Smooth muscle cell (in vitro differentiated cells): ENCODE data around the gene LGALS3BP. TPM values are rescaled to one million over a fixed set of nuclear protein-coding genes. Genes with fewer than 3 reads are reported as not detected.

Source experiments
- DNase-seq: peaks from one replicate; lab custom pipeline; 2025; ENCODE audit not compliant: unreplicated experiment; lab: John Stamatoyannopoulos, UW
- H2AFZ ChIP-seq: fragments of 200-600 bp; sonication (generic); 2 replicates; pipeline ENCODE4 v1.6.0; 2016; ENCODE audit warnings: antibody characterized with exemption, low read depth, mild to moderate bottlenecking
- H3F3A ChIP-seq: fragments of 200-600 bp; sonication (generic); 2 replicates; pipeline ENCODE4 v1.6.0; 2017; ENCODE audit warnings: antibody characterized with exemption, low read depth
- H3K27ac ChIP-seq: fragments of 200-600 bp; sonication (generic); 2 replicates; pipeline ENCODE4 v1.5.1; 2016; ENCODE audit warnings: low read depth, mild to moderate bottlenecking
- H3K27me3 ChIP-seq: fragments of 200-600 bp; sonication (generic); 2 replicates; pipeline ENCODE4 v1.6.1; 2016; ENCODE audit warnings: low read depth, mild to moderate bottlenecking
- H3K36me3 ChIP-seq: fragments of 200-600 bp; sonication (generic); 2 replicates; pipeline ENCODE4 v1.5.1; 2016; ENCODE audit warnings: low read depth
- H3K4me1 ChIP-seq: fragments of 200-600 bp; sonication (generic); 2 replicates; pipeline ENCODE4 v1.5.1; 2016; ENCODE audit warnings: low read depth
- H3K4me2 ChIP-seq: fragments of 200-600 bp; sonication (generic); 2 replicates; pipeline ENCODE4 v1.6.0; 2016; ENCODE audit warnings: mild to moderate bottlenecking
- H3K4me3 ChIP-seq: fragments of 200-600 bp; sonication (generic); 2 replicates; pipeline ENCODE4 v1.5.1; 2016; ENCODE audit warnings: mild to moderate bottlenecking
- H3K79me2 ChIP-seq: fragments of 200-600 bp; sonication (generic); 2 replicates; pipeline ENCODE4 v1.6.0; 2016; ENCODE audit warnings: low read depth, mild to moderate bottlenecking
- H3K9ac ChIP-seq: fragments of 200-600 bp; sonication (generic); 2 replicates; pipeline ENCODE4 v1.6.0; 2016; ENCODE audit warnings: low read depth
- H3K9me3 ChIP-seq: fragments of 200-600 bp; sonication (generic); replicated peaks from 2 replicates; pipeline ENCODE4 v1.5.1; 2016; ENCODE audit warnings: low read depth
- H4K20me1 ChIP-seq: fragments of 200-600 bp; sonication (generic); 2 replicates; pipeline ENCODE4 v1.6.0; 2016; ENCODE audit warnings: low read depth
- WGBS: methylation state at CpG from one replicate; pipeline ENCODE4 v1.1.7; 2016; ENCODE audit warnings: low lambda C conversion rate; 5-methylcytosine and 5-hydroxymethylcytosine counted together
- polyA plus RNA-seq: library from polyadenylated mRNA; unstranded; fragments of >200 nt; fragmentation: Nextera tagmentation; extraction: Ambion mirVana; gene quantifications from 2 replicates; pipeline ENCODE4 v1.2.1, GENCODE V29; 2016
- total RNA-seq: library from RNA; depleted of rRNA; stranded (reverse); fragments of >200 nt; gene quantifications from 2 replicates; pipeline ENCODE4 v1.2.3, GENCODE V29; 2014
- TF ChIP-seq, protein P1 (sequence below): fragments of 200-600 bp; sonication (generic); IDR thresholded peaks from 2 replicates; pipeline ENCODE4 v1.5.1; 2017; ENCODE audit warnings: borderline replicate concordance, mild to moderate bottlenecking, antibody characterized with exemption; ENCODE audit not compliant: insufficient read depth, poor library complexity, severe bottlenecking

The LGALS3BP gene
- total and polyA plus RNA-seq, 2 experiments from 2014 or later, result 66.5 to 151 TPM

- H3K27ac ChIP-seq, result no peak overlapping the region
- H3K4me1 ChIP-seq, result no peaks in the 10 kb centered on the region
- H4K20me1 ChIP-seq, result peaks cover 22% of the 10 kb centered on the region
- H3K9me3 ChIP-seq, result no peaks in the 10 kb centered on the region
- H3K36me3 ChIP-seq, result no peaks in the 10 kb centered on the region
- WGBS, result 99% methylated on average over 29 of the region's 29 CpGs
- TF ChIP-seq, protein P1, sequence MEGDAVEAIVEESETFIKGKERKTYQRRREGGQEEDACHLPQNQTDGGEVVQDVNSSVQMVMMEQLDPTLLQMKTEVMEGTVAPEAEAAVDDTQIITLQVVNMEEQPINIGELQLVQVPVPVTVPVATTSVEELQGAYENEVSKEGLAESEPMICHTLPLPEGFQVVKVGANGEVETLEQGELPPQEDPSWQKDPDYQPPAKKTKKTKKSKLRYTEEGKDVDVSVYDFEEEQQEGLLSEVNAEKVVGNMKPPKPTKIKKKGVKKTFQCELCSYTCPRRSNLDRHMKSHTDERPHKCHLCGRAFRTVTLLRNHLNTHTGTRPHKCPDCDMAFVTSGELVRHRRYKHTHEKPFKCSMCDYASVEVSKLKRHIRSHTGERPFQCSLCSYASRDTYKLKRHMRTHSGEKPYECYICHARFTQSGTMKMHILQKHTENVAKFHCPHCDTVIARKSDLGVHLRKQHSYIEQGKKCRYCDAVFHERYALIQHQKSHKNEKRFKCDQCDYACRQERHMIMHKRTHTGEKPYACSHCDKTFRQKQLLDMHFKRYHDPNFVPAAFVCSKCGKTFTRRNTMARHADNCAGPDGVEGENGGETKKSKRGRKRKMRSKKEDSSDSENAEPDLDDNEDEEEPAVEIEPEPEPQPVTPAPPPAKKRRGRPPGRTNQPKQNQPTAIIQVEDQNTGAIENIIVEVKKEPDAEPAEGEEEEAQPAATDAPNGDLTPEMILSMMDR, result no peak
- no peaks in the 10 kb centered on the region for H3K27me3 ChIP-seq
- H2AFZ ChIP-seq, result no peak overlapping the region
- H3F3A ChIP-seq, result no peaks in the 10 kb centered on the region
- no peaks in the 10 kb centered on the region for H3K79me2 ChIP-seq
- no peak overlapping the region for H3K4me3 ChIP-seq
- DNase-seq, result no peak
- H3K4me2 ChIP-seq, result no peak overlapping the region
- H3K9ac ChIP-seq, result no peak overlapping the region
These were observed 10.8 kb upstream of the LGALS3BP start for GRCh38 chr17:78990349-78991016.

GRCh38 chr17:78988152-78988551, 8.4 kb upstream of the LGALS3BP start:
- TF ChIP-seq, protein P1, result no peak
- H3F3A ChIP-seq, result no peaks in the 10 kb centered on the region
- DNase-seq, result no peak
- no peak overlapping the region for H3K4me2 ChIP-seq
- no peaks in the 10 kb centered on the region for H3K36me3 ChIP-seq
- no peaks in the 10 kb centered on the region for H3K4me1 ChIP-seq
- 83% methylated on average over 6 of the region's 6 CpGs for WGBS
- no peaks in the 10 kb centered on the region for H3K79me2 ChIP-seq
- no peaks in the 10 kb centered on the region for H3K9me3 ChIP-seq
- no peak overlapping the region for H3K27ac ChIP-seq
- H4K20me1 ChIP-seq, result peaks cover 12% of the 10 kb centered on the region
- no peak overlapping the region for H3K9ac ChIP-seq
- no peak overlapping the region for H3K4me3 ChIP-seq
- no peak overlapping the region for H2AFZ ChIP-seq
- no peaks in the 10 kb centered on the region for H3K27me3 ChIP-seq

DNA sequence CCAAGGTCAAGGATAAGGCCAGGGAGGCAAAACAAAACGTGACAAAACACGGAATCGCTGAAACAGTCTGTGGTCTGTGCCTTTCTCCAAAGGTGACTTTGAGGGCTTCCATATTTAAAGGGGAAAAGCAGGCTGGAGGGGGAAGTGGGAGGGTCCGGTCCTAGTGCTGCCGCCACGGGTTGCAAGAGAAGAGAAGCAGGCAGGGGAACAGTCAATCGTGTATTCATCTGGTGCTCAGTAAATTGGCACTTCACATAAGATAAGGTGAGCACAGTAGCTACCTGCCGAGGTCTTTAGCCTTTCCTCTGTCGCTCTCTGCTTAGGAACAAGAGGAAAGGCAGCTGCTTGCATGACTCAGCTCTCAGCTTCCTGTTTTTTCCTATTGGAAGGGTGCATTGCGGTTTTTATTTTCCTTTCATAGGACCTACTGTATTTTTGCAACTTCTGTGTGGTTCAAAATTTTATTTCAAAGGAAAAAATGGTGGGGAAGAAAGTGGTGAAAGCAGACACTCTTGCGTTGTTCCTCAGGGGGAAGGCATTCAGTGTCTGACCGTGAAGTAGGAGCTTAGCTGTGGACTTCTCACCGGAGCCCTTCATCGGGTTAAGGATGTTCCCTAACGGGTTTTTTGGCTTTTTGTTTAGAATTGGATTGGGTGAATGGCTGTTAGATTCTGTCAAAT, 7.1 kb upstream of the LGALS3BP start:
- H3K9ac ChIP-seq, result peak overlapping the region; percentile 30
- H3K36me3 ChIP-seq, result no peaks in the 10 kb centered on the region
- 27% methylated on average over 15 of the region's 15 CpGs for WGBS
- H3K9me3 ChIP-seq, result no peaks in the 10 kb centered on the region
- H3K27ac ChIP-seq, result peak overlapping the region; percentile 70
- DNase-seq, result no peak
- H3F3A ChIP-seq, result no peaks in the 10 kb centered on the region
- peak overlapping the region; percentile 80 for H3K4me2 ChIP-seq
- peak overlapping the region; percentile 35 for H3K4me3 ChIP-seq
- no peak overlapping the region for H2AFZ ChIP-seq
- H3K79me2 ChIP-seq, result no peaks in the 10 kb centered on the region
- H3K4me1 ChIP-seq, result no peaks in the 10 kb centered on the region
- no peaks in the 10 kb centered on the region for H3K27me3 ChIP-seq
- TF ChIP-seq, protein P1, result no peak
- H4K20me1 ChIP-seq, result no peaks in the 10 kb centered on the region
